ENCODE measurements around the gene FNDC11.

GRCh38 chr20:63529861-63530787 is 23.8 kb upstream of the FNDC11 start:
- TF ChIP-seq TAF1 (CRISPR knock-in tag; IDR thresholded peaks at IDR 0.05) (no peak), NFYB (CRISPR knock-in tag; IDR thresholded peaks at IDR 0.05) (no peak), MIER2 (CRISPR knock-in tag; IDR thresholded peaks at IDR 0.05) (no peak)
- TF ChIP-seq, protein P1, sequence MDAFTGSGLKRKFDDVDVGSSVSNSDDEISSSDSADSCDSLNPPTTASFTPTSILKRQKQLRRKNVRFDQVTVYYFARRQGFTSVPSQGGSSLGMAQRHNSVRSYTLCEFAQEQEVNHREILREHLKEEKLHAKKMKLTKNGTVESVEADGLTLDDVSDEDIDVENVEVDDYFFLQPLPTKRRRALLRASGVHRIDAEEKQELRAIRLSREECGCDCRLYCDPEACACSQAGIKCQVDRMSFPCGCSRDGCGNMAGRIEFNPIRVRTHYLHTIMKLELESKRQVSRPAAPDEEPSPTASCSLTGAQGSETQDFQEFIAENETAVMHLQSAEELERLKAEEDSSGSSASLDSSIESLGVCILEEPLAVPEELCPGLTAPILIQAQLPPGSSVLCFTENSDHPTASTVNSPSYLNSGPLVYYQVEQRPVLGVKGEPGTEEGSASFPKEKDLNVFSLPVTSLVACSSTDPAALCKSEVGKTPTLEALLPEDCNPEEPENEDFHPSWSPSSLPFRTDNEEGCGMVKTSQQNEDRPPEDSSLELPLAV (CRISPR knock-in tag; conservative IDR thresholded peaks at IDR 0.05; ENCODE audit: low read depth), result no peak
- TF ChIP-seq, protein P2, sequence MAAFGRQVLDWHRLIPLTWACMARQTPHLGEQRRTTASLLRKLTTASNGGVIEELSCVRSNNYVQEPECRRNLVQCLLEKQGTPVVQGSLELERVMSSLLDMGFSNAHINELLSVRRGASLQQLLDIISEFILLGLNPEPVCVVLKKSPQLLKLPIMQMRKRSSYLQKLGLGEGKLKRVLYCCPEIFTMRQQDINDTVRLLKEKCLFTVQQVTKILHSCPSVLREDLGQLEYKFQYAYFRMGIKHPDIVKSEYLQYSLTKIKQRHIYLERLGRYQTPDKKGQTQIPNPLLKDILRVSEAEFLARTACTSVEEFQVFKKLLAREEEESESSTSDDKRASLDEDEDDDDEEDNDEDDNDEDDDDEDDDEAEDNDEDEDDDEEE (CRISPR knock-in tag; IDR thresholded peaks at IDR 0.05), result no peak

All from HepG2 (cell line).